Measurements from ENCODE around the gene ARFGAP1. TPM values are rescaled to one million over a fixed set of nuclear protein-coding genes. Genes with fewer than 3 reads are reported as not detected.

The ARFGAP1 gene
- total and polyA plus RNA-seq, 2 donors (not counting 3 experiments of a cell fraction or from before 2014, with no cell fraction given) = 93.7 to 126 TPM

GRCh38 chr20:63273059-63273579 is 506 bp downstream of the ARFGAP1 start:
- peak overlapping the region; percentile 64 for H3K27ac ChIP-seq (ENCODE audit: insufficient read depth, low read depth, low read length)
- no peak for TF ChIP-seq EZH2 (IDR thresholded peaks at IDR 0.05; ENCODE audit: borderline replicate concordance, low read depth, low read length, severe bottlenecking)
- no peak for TF ChIP-seq FOS (IDR thresholded peaks at IDR 0.05; ENCODE audit: borderline replicate concordance, insufficient read depth, low read length)
- no peak for TF ChIP-seq POLR2A (IDR thresholded peaks at IDR 0.05; ENCODE audit: low read depth, low read length)
- no peak for TF ChIP-seq CTCF (IDR thresholded peaks at IDR 0.05; ENCODE audit: extremely low read depth in 1 of 2, insufficient read depth in 1 of 2, low read depth in 1 of 2, low read length in 2 of 2)
- no peak for TF ChIP-seq POLR2AphosphoS5 (IDR thresholded peaks at IDR 0.05; ENCODE audit: insufficient read depth, low read depth, low read length)
- no peak for TF ChIP-seq GATA2 (IDR thresholded peaks at IDR 0.05; ENCODE audit: insufficient read depth, insufficient read length, low read depth, low read length)
- TF ChIP-seq MAX (IDR thresholded peaks at IDR 0.05; ENCODE audit: insufficient read depth, insufficient read length) = no peak
- TF ChIP-seq MYC (IDR thresholded peaks at IDR 0.05; ENCODE audit: low read depth, low read length) = no peak
- no peak for TF ChIP-seq JUN (IDR thresholded peaks at IDR 0.05; ENCODE audit: borderline replicate concordance, insufficient read depth, insufficient read length, low read depth)
- peak overlapping the region; percentile 82 to 89 (median 87) for H3K4me3 ChIP-seq (replicated peaks in 1 of 3; ENCODE audit: insufficient read depth in 1 of 3, low read depth in 1 of 3, low read length in 3 of 3)
- peak overlapping the region; percentile 91 for H3K9ac ChIP-seq (replicated peaks; ENCODE audit: extremely low read depth, insufficient read depth, low read length)
- H3K9me1 ChIP-seq (replicated peaks; ENCODE audit: control insufficient read depth, extremely low read depth, insufficient read depth, low read length) = no peaks in the 10 kb centered on the region
- peaks cover 0 to 22% of the 10 kb centered on the region in 2 experiments for H3K36me3 ChIP-seq (ENCODE audit: control insufficient read depth in 2 of 2, extremely low read depth in 1 of 2, insufficient read depth in 2 of 2, low read length in 2 of 2)
- no TSS peak for BruUV-seq (replicated peaks)
- peak overlapping the region; percentile 28 for H2AFZ ChIP-seq (ENCODE audit: low read depth, low read length)
- peak; percentile 19 for DNase-seq (ENCODE audit: low read depth, low spot score)
- peak overlapping the region; percentile 84 for H3K4me2 ChIP-seq (ENCODE audit: insufficient read depth, low read length)
- H3K79me2 ChIP-seq (ENCODE audit: control insufficient read depth, insufficient read depth, low read length) = peaks cover 47% of the 10 kb centered on the region
- intact Hi-C loops (cut with micrococcal nuclease) = loop anchor here (5.0 kb wide), 1 partner anchor 36 kb away; the partner anchor contains the start of gene BIRC7
- no peaks in the 10 kb centered on the region for H3K27me3 ChIP-seq (ENCODE audit: control insufficient read depth in 2 of 2, insufficient read depth in 2 of 2, low read length in 2 of 2)
- CTCF ChIA-PET = interaction anchor here (0.7 to 3.5 kb wide), 5 partner anchors 11 to 223 kb away, joined by 3 to 25 read pairs (median 4); no protein-coding TSS in a partner anchor
- no peaks in the 10 kb centered on the region for H4K20me1 ChIP-seq (replicated peaks; ENCODE audit: control insufficient read depth, extremely low read depth, insufficient read depth, low read length)
- H3K9me3 ChIP-seq (replicated peaks; ENCODE audit: control insufficient read depth, insufficient read depth, low read length) = no peaks in the 10 kb centered on the region
- dilution Hi-C loops (cut with MboI; ENCODE audit: extremely low pct_ligation_motif_present, low sequenced_read_pairs) = no loop called here
- peaks cover 6% of the 10 kb centered on the region for H3K4me1 ChIP-seq (ENCODE audit: control insufficient read depth, extremely low read depth, insufficient read depth, low read length)
- POLR2A ChIA-PET = interaction anchor here (1.1 kb wide), 1 partner anchor 11 kb away, joined by 3 read pairs; no protein-coding TSS in a partner anchor
- FAIRE-seq = peak; percentile 37
